Measurements from ENCODE around the gene DOCK2.

GRCh38 chr5:170076739-170077138 is 439.7 kb downstream of the DOCK2 start:
- no peak for TF ChIP-seq CTCF (IDR thresholded peaks at IDR 0.05; ENCODE audit: extremely low read depth in 1 of 2, insufficient read depth in 1 of 2, low read depth in 1 of 2, low read length in 2 of 2)
- TF ChIP-seq FOS (IDR thresholded peaks at IDR 0.05; ENCODE audit: borderline replicate concordance, insufficient read depth, low read length): no peak
- no peak for TF ChIP-seq POLR2AphosphoS5 (IDR thresholded peaks at IDR 0.05; ENCODE audit: insufficient read depth, low read depth, low read length)
- no peak for TF ChIP-seq POLR2A (IDR thresholded peaks at IDR 0.05; ENCODE audit: low read depth, low read length)
- TF ChIP-seq EZH2 (IDR thresholded peaks at IDR 0.05; ENCODE audit: borderline replicate concordance, low read depth, low read length, severe bottlenecking): no peak
- no peak for TF ChIP-seq MAX (IDR thresholded peaks at IDR 0.05; ENCODE audit: insufficient read depth, insufficient read length)
- no peak for TF ChIP-seq MYC (IDR thresholded peaks at IDR 0.05; ENCODE audit: low read depth, low read length)
